Kidney capillary endothelial cell (primary cell): ENCODE measurements around the gene SETD5.

Experiments
- DNase-seq: peaks from one replicate; pipeline ENCODE4 v3.0.0-alpha.2; 2018; ENCODE audit warnings: low spot score

The SETD5 gene

GRCh38 chr3:9514956-9515355, 117.5 kb downstream of the SETD5 start:
- no peak for DNase-seq

GRCh38 chr3:9525078-9525477, 127.7 kb downstream of the SETD5 start:
- DNase-seq, result no peak
